Small intestine (tissue), 7 donors: Measurements from ENCODE around the gene IL3. TPM values are rescaled to one million over a fixed set of nuclear protein-coding genes. Genes with fewer than 3 reads are reported as not detected.

ENCODE experiments used
- DNase-seq, 2 donors: peaks; one replicate each; pipeline versions ENCODE4 v3.0.0 to v3.0.0-alpha.2; 2013
- FAIRE-seq: peaks from 2 replicates; lab custom pipeline; 2012; peaks lifted over from hg19 to GRCh38; lab: Jason Lieb, UNC
- H3K27ac ChIP-seq, 3 donors: one replicate each; pipeline ENCODE4 v1.5.1; 2013; ENCODE audit warnings: low read length in 2 of 3, mild to moderate bottlenecking in 2 of 3, control low read depth in 1 of 3, inconsistent platforms in 1 of 3, low read depth in 1 of 3, moderate library complexity in 1 of 3
- H3K27me3 ChIP-seq, 3 donors: one replicate each; pipeline ENCODE4 v1.6.1; 2013; ENCODE audit warnings: low read length in 3 of 3, inconsistent platforms in 1 of 3; ENCODE audit not compliant: control insufficient read depth in 3 of 3, insufficient read depth in 3 of 3
- H3K36me3 ChIP-seq, 3 donors: one replicate each; pipeline ENCODE4 v1.6.1; 2013; ENCODE audit warnings: low read length in 3 of 3, inconsistent platforms in 1 of 3, low read depth in 1 of 3, mild to moderate bottlenecking in 1 of 3, moderate library complexity in 1 of 3; ENCODE audit not compliant: control insufficient read depth in 3 of 3, insufficient read depth in 2 of 3
- H3K4me1 ChIP-seq, 3 donors: one replicate each; pipeline ENCODE4 v1.6.1; 2013; ENCODE audit warnings: low read length in 2 of 3, inconsistent platforms in 1 of 3, low read depth in 1 of 3, mild to moderate bottlenecking in 1 of 3, moderate library complexity in 1 of 3; ENCODE audit not compliant: control insufficient read depth in 3 of 3, insufficient read depth in 2 of 3
- H3K4me3 ChIP-seq, 3 donors: one replicate each; pipeline ENCODE4 v1.5.1; 2013; ENCODE audit warnings: low read length in 3 of 3, control low read depth in 1 of 3, inconsistent platforms in 1 of 3, low read depth in 1 of 3, mild to moderate bottlenecking in 1 of 3, moderate library complexity in 1 of 3
- H3K9me3 ChIP-seq, 2 donors: one replicate each; pipeline ENCODE4 v1.6.1; 2013; ENCODE audit warnings: low read depth in 1 of 2, low read length in 1 of 2; ENCODE audit not compliant: control insufficient read depth in 2 of 2, insufficient read depth in 1 of 2
- WGBS, 3 donors: extraction: QIAGEN DNeasy Blood & Tissue Kit; methylation state at CpG; one replicate each; pipeline ENCODE4 v1.1.7; 2013; 5-methylcytosine and 5-hydroxymethylcytosine counted together
- polyA plus RNA-seq, 4 donors: library from polyadenylated mRNA; stranded (reverse) in 3 of 4; unstranded in 1 of 4; fragments of 200-250 nt in 3 of 4; fragments of 120-200 nt in 1 of 4; gene quantifications; one replicate each; pipeline versions ENCODE4 v1.2.1 to v1.2.3, GENCODE V29; 2013
- donor health status: healthy with polysubstance abuse.
- donor health status: control.
- donor health status: control.
- donor health status: Bipolar disorder and iron deficiency.
- donor health status: healthy.

The IL3 gene
- polyA plus RNA-seq, 4 donors = not detected

- Histone ChIP-seq H3K27ac (peak overlapping the region in 2 of 3 donors; percentile 9 to 58), H3K4me3 (no peak overlapping the region), H3K27me3 (no peaks in the 10 kb centered on the region), H3K36me3 (no peaks in the 10 kb centered on the region), H3K9me3 (no peaks in the 10 kb centered on the region), H3K4me1 (no peaks in the 10 kb centered on the region)
- DNase-seq (peak in 1 of 2 donors; percentile 30), FAIRE-seq (no peak)
- whole genome bisulfite sequencing, 3 donors = 62 to 70% (median 69%) methylated on average over 8 of the region's 8 CpGs
Measured at GRCh38 chr5:132100672-132101261, 40.3 kb downstream of the IL3 start.

GRCh38 chr5:132101385-132101880, 41.0 kb downstream of the IL3 start:
- H3K27me3 ChIP-seq = no peaks in the 10 kb centered on the region
- H3K36me3 ChIP-seq = no peaks in the 10 kb centered on the region
- 94 to 96% (median 95%) methylated on average over 6 of the region's 6 CpGs for WGBS, 3 donors
- H3K27ac ChIP-seq = peak overlapping the region in 2 of 3 donors; percentile 9 to 33
- no peak for DNase-seq
- no peaks in the 10 kb centered on the region for H3K4me1 ChIP-seq
- no peak for FAIRE-seq
- no peaks in the 10 kb centered on the region for H3K9me3 ChIP-seq
- no peak overlapping the region for H3K4me3 ChIP-seq

GRCh38 chr5:132102101-132102701, 41.7 kb downstream of the IL3 start:
- H3K36me3 ChIP-seq = no peaks in the 10 kb centered on the region
- FAIRE-seq = no peak
- peak overlapping the region in 2 of 3 donors; percentile 57 to 90 for H3K27ac ChIP-seq
- no peak for DNase-seq
- H3K27me3 ChIP-seq = no peaks in the 10 kb centered on the region
- no peak overlapping the region for H3K4me3 ChIP-seq
- H3K4me1 ChIP-seq = no peaks in the 10 kb centered on the region
- no peaks in the 10 kb centered on the region for H3K9me3 ChIP-seq
- 72 to 78% (median 77%) methylated on average over 5 of the region's 5 CpGs for WGBS, 3 donors

- FAIRE-seq = no peak
- Histone ChIP-seq H3K4me1 (no peaks in the 10 kb centered on the region), H3K27ac (peak overlapping the region in 2 of 3 donors; percentile 57 to 90), H3K27me3 (no peaks in the 10 kb centered on the region), H3K4me3 (no peak overlapping the region), H3K9me3 (no peaks in the 10 kb centered on the region), H3K36me3 (no peaks in the 10 kb centered on the region)
- 54 to 70% (median 63%) methylated on average over 3 of the region's 3 CpGs for WGBS, 3 donors
- DNase-seq = no peak
Measured at GRCh38 chr5:132102944-132103331, 42.5 kb downstream of the IL3 start.

- no peaks in the 10 kb centered on the region for H3K4me1 ChIP-seq
- FAIRE-seq (no peak), DNase-seq (peak; percentile 37 to 64)
- H3K9me3 ChIP-seq = no peaks in the 10 kb centered on the region
- H3K4me3 ChIP-seq = no peak overlapping the region
- no peaks in the 10 kb centered on the region for H3K27me3 ChIP-seq
- H3K27ac ChIP-seq = peak overlapping the region in 2 of 3 donors; percentile 57 to 90
- no peaks in the 10 kb centered on the region for H3K36me3 ChIP-seq
Measured at GRCh38 chr5:132103332-132103951, 43.0 kb downstream of the IL3 start.

- H3K4me3 ChIP-seq = no peak overlapping the region
- 68 to 72% (median 69%) methylated on average over 6 of the region's 6 CpGs for WGBS, 3 donors
Measured at GRCh38 chr5:132103969-132104391, 43.5 kb downstream of the IL3 start.

GRCh38 chr5:132104556-132104955, 44.1 kb downstream of the IL3 start:
- Histone ChIP-seq H3K36me3 (no peaks in the 10 kb centered on the region), H3K9me3 (no peaks in the 10 kb centered on the region), H3K27ac (peak overlapping the region in 2 of 3 donors; percentile 1 to 27), H3K27me3 (no peaks in the 10 kb centered on the region), H3K4me3 (no peak overlapping the region), H3K4me1 (no peaks in the 10 kb centered on the region)
- FAIRE-seq (no peak), DNase-seq (no peak)

More at GRCh38 chr5:132103969-132104391, 43.5 kb downstream of the IL3 start:
- peak overlapping the region in 2 of 3 donors; percentile 16 to 37 for H3K27ac ChIP-seq
- no peaks in the 10 kb centered on the region for H3K27me3 ChIP-seq
- no peaks in the 10 kb centered on the region for H3K4me1 ChIP-seq
- FAIRE-seq = no peak
- no peak for DNase-seq
- H3K9me3 ChIP-seq = no peaks in the 10 kb centered on the region
- H3K36me3 ChIP-seq = no peaks in the 10 kb centered on the region

- DNase-seq (no peak), FAIRE-seq (no peak)
- WGBS, 3 donors = 93 to 95% (median 94%) methylated on average over 3 of the region's 3 CpGs
- Histone ChIP-seq H3K9me3 (no peaks in the 10 kb centered on the region), H3K27me3 (no peaks in the 10 kb centered on the region), H3K4me1 (no peaks in the 10 kb centered on the region), H3K27ac (no peak overlapping the region), H3K36me3 (no peaks in the 10 kb centered on the region), H3K4me3 (no peak overlapping the region)
Measured at GRCh38 chr5:132105688-132106087, 45.2 kb downstream of the IL3 start.
